SK-N-SH (cell line): ENCODE data around the gene MTX2. TPM values are rescaled to one million over a fixed set of nuclear protein-coding genes. Genes with fewer than 3 reads are reported as not detected.
A peak's percentile ranks its signal among the peaks of the same experiment; 100 is the strongest.

Experiments used
- CTCF ChIA-PET: fragments of 300-600, 350-600 bp; formaldehyde crosslinking; extraction: SDS; loops from one replicate; lab custom pipeline; 2021; lab: Yijun Ruan, JAX
- POLR2A ChIA-PET: fragments of 350-600 bp; sonication (Branson Sonifier 250); formaldehyde crosslinking; extraction: SDS; loops from one replicate; lab custom pipeline; 2020; ENCODE audit warnings: antibody characterized with exemption, inconsistent platforms; lab: Yijun Ruan, JAX
- DNase-seq: peaks from one replicate; pipeline ENCODE4 v3.0.0; 2012
- H2AFZ ChIP-seq: fragments of 200-600 bp; sonication (generic); 2 replicates; pipeline ENCODE4 v1.8.1; 2016; ENCODE audit warnings: antibody characterized with exemption, mild to moderate bottlenecking, low read depth
- H3F3A ChIP-seq: fragments of 200-600 bp; sonication (generic); replicated peaks from 2 replicates; pipeline ENCODE3; 2016; ENCODE audit warnings: antibody characterized with exemption, mild to moderate bottlenecking; ENCODE audit not compliant: insufficient read depth
- H3K27ac ChIP-seq, 2 experiments: fragments of 200-500 bp in 1 of 2; fragments of 200-600 bp in 1 of 2; sonication (Bioruptor generic) in 1 of 2; sonication (generic), shearing (Covaris generic) in 1 of 2; 2 replicates each; pipeline versions ENCODE4 v1.5.1 to v1.6.1; 2014 to 2016; ENCODE audit warnings: low read depth in 2 of 2, inconsistent platforms in 1 of 2, low read length in 1 of 2, mild to moderate bottlenecking in 1 of 2, mixed read lengths in 1 of 2
- H3K27me3 ChIP-seq: fragments of 200-600 bp; sonication (generic), shearing (Covaris generic); 2 replicates; pipeline ENCODE4 v1.6.1; 2016; ENCODE audit warnings: mixed run types; ENCODE audit not compliant: insufficient read depth
- H3K36me3 ChIP-seq, 2 experiments: fragments of 200-500 bp in 1 of 2; fragments of 200-600 bp in 1 of 2; sonication (Bioruptor generic) in 1 of 2; sonication (generic) in 1 of 2; replicated peaks in 1 of 2; 2 replicates each; pipeline versions ENCODE3 to v1.5.1; 2014 to 2016; ENCODE audit warnings: low read length in 1 of 2, mild to moderate bottlenecking in 1 of 2; ENCODE audit not compliant: insufficient read depth in 2 of 2, control insufficient read depth in 1 of 2
- H3K4me1 ChIP-seq, 2 experiments: fragments of 200-500 bp in 1 of 2; fragments of 200-600 bp in 1 of 2; sonication (Bioruptor generic) in 1 of 2; sonication (generic), shearing (Covaris generic) in 1 of 2; 2 replicates each; pipeline versions ENCODE4 v1.5.1 to v1.6.1; 2014 to 2016; ENCODE audit warnings: low read depth in 1 of 2, low read length in 1 of 2, mixed run types in 1 of 2; ENCODE audit not compliant: insufficient read depth in 2 of 2, control insufficient read depth in 1 of 2
- H3K4me2 ChIP-seq: fragments of 200-600 bp; sonication (generic), shearing (Covaris generic); 2 replicates; pipeline ENCODE4 v1.6.1; 2017; ENCODE audit warnings: mixed run types
- H3K4me3 ChIP-seq, 2 experiments: fragments of 200-500 bp in 1 of 2; fragments of 200-600 bp in 1 of 2; sonication (Bioruptor generic) in 1 of 2; sonication (generic), shearing (Covaris generic) in 1 of 2; 2 replicates each; pipeline versions ENCODE4 v1.5.1 to v1.8.1; 2014 to 2016; ENCODE audit warnings: low read depth in 2 of 2, inconsistent platforms in 1 of 2, low read length in 1 of 2, mild to moderate bottlenecking in 1 of 2, mixed read lengths in 1 of 2, moderate library complexity in 1 of 2
- H3K79me2 ChIP-seq: fragments of 200-600 bp; sonication (generic); 2 replicates; pipeline ENCODE4 v1.8.1; 2017; ENCODE audit warnings: mild to moderate bottlenecking; ENCODE audit not compliant: insufficient read depth
- H3K9ac ChIP-seq: fragments of 200-600 bp; sonication (generic); 2 replicates; pipeline ENCODE4 v1.6.1; 2017; ENCODE audit warnings: mixed run types
- H3K9me2 ChIP-seq: fragments of 200-600 bp; sonication (generic); 2 replicates; pipeline ENCODE4 v1.6.1; 2017; ENCODE audit warnings: mixed run types
- H3K9me3 ChIP-seq: fragments of 200-600 bp; sonication (generic); 2 replicates; pipeline ENCODE4 v1.6.1; 2017; ENCODE audit warnings: mixed run types, mild to moderate bottlenecking, moderate library complexity
- H4K20me1 ChIP-seq: fragments of 200-600 bp; sonication (generic); 2 replicates; pipeline ENCODE4 v1.6.1; 2017; ENCODE audit warnings: mild to moderate bottlenecking, mixed run types; ENCODE audit not compliant: insufficient read depth
- CHD2 ChIP-seq: fragments of 150-350 bp; IDR thresholded peaks from 2 replicates; pipeline ENCODE4 v1.6.1; 2018; ENCODE audit warnings: low read length; ENCODE audit not compliant: partially characterized antibody
- CTCF ChIP-seq: fragments of 200-600 bp; sonication (generic); IDR thresholded peaks from 2 replicates; pipeline ENCODE4 v1.6.1; 2017; ENCODE audit warnings: antibody characterized with exemption, mild to moderate bottlenecking, moderate library complexity
- ELF1 ChIP-seq: IDR thresholded peaks from 2 replicates; pipeline ENCODE4 v1.4.0; 2012
- EP300 ChIP-seq, 2 experiments: IDR thresholded peaks; 2 replicates each; pipeline versions ENCODE4 v1.4.0 to v1.6.1; 2012; ENCODE audit warnings: borderline replicate concordance in 1 of 2, low read depth in 1 of 2, low read length in 1 of 2
- EZH2phosphoT487 ChIP-seq: fragments of 200-600 bp; sonication (generic); IDR thresholded peaks from 2 replicates; pipeline ENCODE4 v1.6.1; 2017; ENCODE audit warnings: low read depth, mixed run types, mild to moderate bottlenecking, antibody characterized with exemption, moderate library complexity, borderline replicate concordance
- FOXJ3 ChIP-seq: sonication (generic); formaldehyde crosslinking; IDR thresholded peaks from 2 replicates; pipeline ENCODE4 v1.5.1; 2020; ENCODE audit warnings: mild to moderate bottlenecking, missing genetic modification reagents
- FOXM1 ChIP-seq: IDR thresholded peaks from 2 replicates; pipeline ENCODE4 v1.4.0; 2012; ENCODE audit warnings: low read depth, mild to moderate bottlenecking
- GABPA ChIP-seq: IDR thresholded peaks from 2 replicates; pipeline ENCODE4 v1.4.0; 2012; ENCODE audit warnings: low read depth, mild to moderate bottlenecking
- IRF3 ChIP-seq: fragments of 150-350 bp; IDR thresholded peaks from 2 replicates; pipeline ENCODE4 v1.6.1; 2016; ENCODE audit warnings: mild to moderate bottlenecking, low read depth, low read length
- JUND ChIP-seq: IDR thresholded peaks from 2 replicates; pipeline ENCODE4 v1.4.0; 2012
- MAX ChIP-seq: IDR thresholded peaks from 2 replicates; pipeline ENCODE4 v1.4.0; 2012; ENCODE audit warnings: low read depth
- MEF2A ChIP-seq: IDR thresholded peaks from 2 replicates; pipeline ENCODE4 v1.4.0; 2012; ENCODE audit warnings: low read depth, borderline replicate concordance
- MXI1 ChIP-seq: IDR thresholded peaks from 2 replicates; pipeline ENCODE4 v1.6.1; 2012; ENCODE audit warnings: mild to moderate bottlenecking, low read depth, low read length, improper control_type of control experiment
- NFIC ChIP-seq: IDR thresholded peaks from 2 replicates; pipeline ENCODE4 v1.4.0; 2012; ENCODE audit warnings: borderline replicate concordance
- NRF1 ChIP-seq: IDR thresholded peaks from 2 replicates; pipeline ENCODE4 v1.6.1; 2012; ENCODE audit warnings: low read depth, mild to moderate bottlenecking, low read length
- PBX3 ChIP-seq: IDR thresholded peaks from 2 replicates; pipeline ENCODE4; 2012
- POLR2AphosphoS5 ChIP-seq: IDR thresholded peaks from 2 replicates; pipeline ENCODE4 v1.6.1; 2012; ENCODE audit warnings: low read depth, low read length
- REST ChIP-seq: IDR thresholded peaks from 2 replicates; pipeline ENCODE4 v1.6.1; 2012; ENCODE audit warnings: mild to moderate bottlenecking, low read depth, low read length, moderate library complexity
- RFX5 ChIP-seq: IDR thresholded peaks from 2 replicates; pipeline ENCODE4 v1.6.1; 2012; ENCODE audit warnings: mild to moderate bottlenecking, improper control_type of control experiment, low read length
- TAF1 ChIP-seq: IDR thresholded peaks from 2 replicates; pipeline ENCODE4 v1.6.1; 2012; ENCODE audit warnings: low read depth, mild to moderate bottlenecking, low read length, moderate library complexity, borderline replicate concordance
- TCF12 ChIP-seq: IDR thresholded peaks from 2 replicates; pipeline ENCODE4 v1.4.0; 2012
- USF1 ChIP-seq: IDR thresholded peaks from 2 replicates; pipeline ENCODE4 v1.4.0; 2012; ENCODE audit warnings: low read depth, borderline replicate concordance
- YY1 ChIP-seq: IDR thresholded peaks from 2 replicates; pipeline ENCODE4 v1.4.0; 2012; ENCODE audit warnings: low read depth, mild to moderate bottlenecking
- WGBS: methylation state at CpG from one replicate; pipeline ENCODE4 v1.1.6; 2017; ENCODE audit warnings: low lambda C conversion rate; 5-methylcytosine and 5-hydroxymethylcytosine counted together
- polyA plus RNA-seq, 3 experiments: library from polyadenylated mRNA; depleted of rRNA; stranded (reverse); fragments of >200 nt; gene quantifications; 2 replicates each; pipeline ENCODE4 v1.2.3, GENCODE V29; 2012

Gene MTX2
- polyA plus RNA-seq (2012; rRNA removed) = 44.4 and 61.9 TPM in 2 replicates
- polyA plus RNA-seq (2012; cell fraction: cytosol; rRNA removed) = 69.6 and 82.8 TPM in 2 replicates
- polyA plus RNA-seq (2012; cell fraction: nucleus; rRNA removed) = 21.1 and 45.0 TPM in 2 replicates

GRCh38 chr2:176269319-176270099 is at the start of gene MTX2:
Gene MTX2 (plus strand): TSS chr2:176269442. CDS start chr2:176269630, 188 bp downstream.
- H3F3A ChIP-seq = no peaks in the 10 kb centered on the region
- peak within 1 kb of the TSS; percentile 81 to 82 for H3K4me3 ChIP-seq
- TF ChIP-seq MEF2A (no peak), USF1 (no peak), EP300 (IDR thresholded peaks at IDR 0.05; ENCODE audit: borderline replicate concordance in 1 of 2, low read depth in 1 of 2, low read length in 1 of 2) (0 out of 4 replicates have a peak, but pooled peaks of 1 of the 2 experiments have one; percentile 19), GABPA (peak; percentile 89), MXI1 (peak; percentile 71), RFX5 (no peak), PBX3 (peak; percentile 41), NRF1 (peak; percentile 56), ELF1 (peak; percentile 70), EZH2phosphoT487 (no peak), YY1 (peak; percentile 65; the same call in 1 of the 2 replicates), REST (0 out of 2 replicates have a peak, but pooled peaks have one; percentile 6), CHD2 (peak; percentile 34), FOXM1 (no peak), FOXJ3 (no peak), IRF3 (no peak), POLR2AphosphoS5 (peak; percentile 88), CTCF (peak; percentile 29), TCF12 (peak; percentile 24; the same call in 1 of the 2 replicates), JUND (no peak), MAX (peak; percentile 69), NFIC (0 out of 2 replicates have a peak, but pooled peaks have one; percentile 15), TAF1 (peak; percentile 70; the same call in 1 of the 2 replicates)
- H3K4me2 ChIP-seq = peak within 1 kb of the TSS; percentile 79
- DNase-seq = peak; percentile 91
- peaks cover 0 to 7% of the 10 kb centered on the region in 2 experiments; a peak in 2 of 4 replicates for H3K4me1 ChIP-seq
- 2% methylated on average over 33 of the region's 58 CpGs for WGBS
- no peaks in the 10 kb centered on the region for H3K27me3 ChIP-seq
- H3K36me3 ChIP-seq = peaks cover 5% of the 10 kb centered on the region in 2 experiments
- H3K79me2 ChIP-seq = peaks cover 52% of the 10 kb centered on the region
- peak within 1 kb of the TSS; percentile 93 for H3K9ac ChIP-seq
- ChIA-PET POLR2A (interaction anchor here (0.6 to 1.4 kb wide), 7 partner anchors 43 to 365 kb away, joined by 3 to 4 read pairs (median 3); no protein-coding TSS in a partner anchor), CTCF (interaction anchor here (1.0 to 2.3 kb wide), 5 partner anchors 28 to 368 kb away, joined by 3 to 11 read pairs (median 5); no protein-coding TSS in a partner anchor)
- no peaks in the 10 kb centered on the region for H3K9me3 ChIP-seq
- H3K27ac ChIP-seq = peak within 1 kb of the TSS; percentile 82 to 96
- H4K20me1 ChIP-seq = peaks cover 15% of the 10 kb centered on the region
- peak within 1 kb of the TSS; percentile 82 for H2AFZ ChIP-seq
- H3K9me2 ChIP-seq = no peaks in the 10 kb centered on the region
